Measurements from ENCODE around the gene ETV6. TPM values are rescaled to one million over a fixed set of nuclear protein-coding genes. Genes with fewer than 3 reads are reported as not detected.

The ETV6 gene
- polyA plus RNA-seq, 3 donors = 6.8 to 45.1 (median 11.7) TPM

GRCh38 chr12:11748903-11749302, 99.4 kb downstream of the ETV6 start:
- 60% methylated on average over 1 of the region's 6 CpGs for WGBS (ENCODE audit: insufficient coverage)
- peak in 1 of 3 donors; percentile 56 for DNase-seq
- Histone ChIP-seq H3K4me3 (replicated peaks in 1 of 3; ENCODE audit: low read depth in 2 of 3, low read length in 3 of 3) (peak overlapping the region in 1 of 3 experiments; percentile 41), H4K20me1 (ENCODE audit: insufficient read depth, low read length) (no peaks in the 10 kb centered on the region), H3K27ac (ENCODE audit: low read depth in 1 of 2, low read length in 2 of 2) (peak overlapping the region; percentile 97 to 100), H2AFZ (ENCODE audit: insufficient read depth, low read depth, low read length, poor library complexity, severe bottlenecking) (no peak overlapping the region), H3K9ac (ENCODE audit: insufficient read depth, low read length, poor library complexity, severe bottlenecking) (peak overlapping the region; percentile 72), H3K4me2 (replicated peaks; ENCODE audit: extremely low read depth, low read length, poor library complexity, severe bottlenecking) (no peak overlapping the region), H3K79me2 (ENCODE audit: insufficient read depth, low read length) (peaks cover 88% of the 10 kb centered on the region), H3K4me1 (ENCODE audit: control insufficient read depth in 1 of 2, insufficient read depth in 2 of 2, low read length in 2 of 2) (peaks cover 95 to 98% of the 10 kb centered on the region in 2 donors), H3K27me3 (ENCODE audit: control insufficient read depth in 2 of 2, insufficient read depth in 2 of 2, low read length in 2 of 2) (no peaks in the 10 kb centered on the region), H3K9me3 (replicated peaks in 1 of 2; ENCODE audit: control insufficient read depth in 1 of 2, insufficient read depth in 1 of 2, low read length in 2 of 2) (no peaks in the 10 kb centered on the region), H3K36me3 (replicated peaks in 1 of 2; ENCODE audit: control insufficient read depth in 1 of 2, insufficient read depth in 2 of 2, low read length in 2 of 2) (peaks cover 6 to 8% of the 10 kb centered on the region in 2 donors)
- peaks cover 41 to 47% of the 10 kb centered on the region in 2 donors for H3K36me3 Mint-ChIP-seq
- H3K27me3 Mint-ChIP-seq (ENCODE audit: low read depth in 3 of 3) = peaks cover 0 to 2% (median 0%) of the 10 kb centered on the region in 3 donors
- H3K4me3 Mint-ChIP-seq = no peak overlapping the region
- peak overlapping the region; percentile 98 to 100 (median 100) for H3K27ac Mint-ChIP-seq
- TF ChIP-seq, protein P1, sequence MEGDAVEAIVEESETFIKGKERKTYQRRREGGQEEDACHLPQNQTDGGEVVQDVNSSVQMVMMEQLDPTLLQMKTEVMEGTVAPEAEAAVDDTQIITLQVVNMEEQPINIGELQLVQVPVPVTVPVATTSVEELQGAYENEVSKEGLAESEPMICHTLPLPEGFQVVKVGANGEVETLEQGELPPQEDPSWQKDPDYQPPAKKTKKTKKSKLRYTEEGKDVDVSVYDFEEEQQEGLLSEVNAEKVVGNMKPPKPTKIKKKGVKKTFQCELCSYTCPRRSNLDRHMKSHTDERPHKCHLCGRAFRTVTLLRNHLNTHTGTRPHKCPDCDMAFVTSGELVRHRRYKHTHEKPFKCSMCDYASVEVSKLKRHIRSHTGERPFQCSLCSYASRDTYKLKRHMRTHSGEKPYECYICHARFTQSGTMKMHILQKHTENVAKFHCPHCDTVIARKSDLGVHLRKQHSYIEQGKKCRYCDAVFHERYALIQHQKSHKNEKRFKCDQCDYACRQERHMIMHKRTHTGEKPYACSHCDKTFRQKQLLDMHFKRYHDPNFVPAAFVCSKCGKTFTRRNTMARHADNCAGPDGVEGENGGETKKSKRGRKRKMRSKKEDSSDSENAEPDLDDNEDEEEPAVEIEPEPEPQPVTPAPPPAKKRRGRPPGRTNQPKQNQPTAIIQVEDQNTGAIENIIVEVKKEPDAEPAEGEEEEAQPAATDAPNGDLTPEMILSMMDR (IDR thresholded peaks at IDR 0.05) = no peak
- H3K4me1 Mint-ChIP-seq = peaks cover 98% of the 10 kb centered on the region
- intact Hi-C loops (cut with micrococcal nuclease) = loop anchor here in 1 of 2 donors (5.0 to 10.0 kb wide), 3 partner anchors 63 to 94 kb away; no protein-coding TSS in a partner anchor
- no peaks in the 10 kb centered on the region for H3K9me3 Mint-ChIP-seq

- Histone ChIP-seq H3K4me1 (ENCODE audit: control insufficient read depth in 1 of 2, insufficient read depth in 2 of 2, low read length in 2 of 2) (peaks cover 85 to 89% of the 10 kb centered on the region in 2 donors), H3K9me3 (replicated peaks in 1 of 2; ENCODE audit: control insufficient read depth in 1 of 2, insufficient read depth in 1 of 2, low read length in 2 of 2) (no peaks in the 10 kb centered on the region), H3K79me2 (ENCODE audit: insufficient read depth, low read length) (peaks cover 88% of the 10 kb centered on the region), H3K27me3 (ENCODE audit: control insufficient read depth in 2 of 2, insufficient read depth in 2 of 2, low read length in 2 of 2) (no peaks in the 10 kb centered on the region), H2AFZ (ENCODE audit: insufficient read depth, low read depth, low read length, poor library complexity, severe bottlenecking) (no peak overlapping the region), H3K4me2 (replicated peaks; ENCODE audit: extremely low read depth, low read length, poor library complexity, severe bottlenecking) (peak overlapping the region; percentile 55), H4K20me1 (ENCODE audit: insufficient read depth, low read length) (no peaks in the 10 kb centered on the region), H3K27ac (ENCODE audit: low read depth in 1 of 2, low read length in 2 of 2) (peak overlapping the region; percentile 97 to 100), H3K9ac (ENCODE audit: insufficient read depth, low read length, poor library complexity, severe bottlenecking) (peak overlapping the region; percentile 72), H3K36me3 (replicated peaks in 1 of 2; ENCODE audit: control insufficient read depth in 1 of 2, insufficient read depth in 2 of 2, low read length in 2 of 2) (peaks cover 17 to 20% of the 10 kb centered on the region in 2 donors), H3K4me3 (replicated peaks in 1 of 3; ENCODE audit: low read depth in 2 of 3, low read length in 3 of 3) (peak overlapping the region in 1 of 3 experiments; percentile 41)
- intact Hi-C loops (cut with micrococcal nuclease) = loop anchor here (5.0 to 10.0 kb wide), 4 partner anchors 62 to 95 kb away; no protein-coding TSS in a partner anchor
- peaks cover 0 to 2% (median 0%) of the 10 kb centered on the region in 3 donors for H3K27me3 Mint-ChIP-seq (ENCODE audit: low read depth in 3 of 3)
- DNase-seq = peak; percentile 92 to 98 (median 97)
- H3K4me1 Mint-ChIP-seq = peaks cover 91% of the 10 kb centered on the region
- peak overlapping the region; percentile 98 to 100 (median 100) for H3K27ac Mint-ChIP-seq
- H3K9me3 Mint-ChIP-seq = no peaks in the 10 kb centered on the region
- TF ChIP-seq, protein P1 (IDR thresholded peaks at IDR 0.05) = no peak
- H3K4me3 Mint-ChIP-seq = peak overlapping the region; percentile 64 to 77
- H3K36me3 Mint-ChIP-seq = peaks cover 48 to 59% of the 10 kb centered on the region in 2 donors
- WGBS (ENCODE audit: insufficient coverage) = 3% methylated on average over 6 of the region's 11 CpGs
Measured at GRCh38 chr12:11749943-11750690, 100.6 kb downstream of the ETV6 start.

All from CD14-positive monocyte (primary cell).